HG03139 (cell line): ENCODE data around the gene STARD10.
"Not testable (repeated sequence)": the region's sequence is repeated elsewhere in the genome, so short reads cannot be mapped to it uniquely, and the experiment has no call there.

Experiments
- ATAC-seq: cut with Tn5 transposase; IDR thresholded peaks from one replicate; pipeline ENCODE4 v1.9.1; 2021; ENCODE audit not compliant: unreplicated experiment

STARD10 gene

DNA sequence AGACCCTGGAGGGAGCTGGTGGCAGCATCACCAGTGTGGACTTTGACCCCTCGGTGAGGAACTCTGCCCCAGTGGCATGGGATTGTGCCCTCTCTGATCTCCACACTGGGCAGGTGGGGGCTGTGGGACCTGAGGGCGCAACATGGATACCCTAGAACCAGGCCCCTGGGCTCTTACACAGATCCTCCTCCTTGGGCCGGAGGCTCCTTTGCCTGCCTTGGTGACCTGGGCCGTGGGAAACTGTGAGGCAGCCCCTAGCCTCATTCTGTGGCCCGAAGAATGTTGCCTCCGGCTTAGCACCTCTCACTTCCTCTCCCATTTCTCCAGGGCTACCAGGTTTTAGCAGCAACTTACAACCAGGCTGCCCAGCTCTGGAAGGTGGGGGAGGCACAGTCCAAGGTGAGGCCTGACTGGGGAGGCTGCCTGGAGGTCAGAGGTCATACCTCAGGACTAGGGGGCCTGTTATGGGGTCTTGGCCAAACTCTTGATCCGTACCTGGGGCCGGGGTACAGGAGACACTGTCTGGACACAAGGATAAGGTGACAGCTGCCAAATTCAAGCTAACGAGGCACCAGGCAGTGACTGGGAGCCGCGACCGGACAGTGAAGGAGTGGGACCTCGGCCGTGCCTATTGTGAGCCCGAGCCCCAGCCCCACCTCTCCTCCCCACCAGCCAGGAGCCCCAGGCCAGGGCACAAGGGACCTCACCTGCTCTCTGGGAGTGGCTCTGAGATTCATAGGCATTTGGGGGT lies 32.5 kb upstream of the STARD10 start:
- no peak for ATAC-seq

DNA sequence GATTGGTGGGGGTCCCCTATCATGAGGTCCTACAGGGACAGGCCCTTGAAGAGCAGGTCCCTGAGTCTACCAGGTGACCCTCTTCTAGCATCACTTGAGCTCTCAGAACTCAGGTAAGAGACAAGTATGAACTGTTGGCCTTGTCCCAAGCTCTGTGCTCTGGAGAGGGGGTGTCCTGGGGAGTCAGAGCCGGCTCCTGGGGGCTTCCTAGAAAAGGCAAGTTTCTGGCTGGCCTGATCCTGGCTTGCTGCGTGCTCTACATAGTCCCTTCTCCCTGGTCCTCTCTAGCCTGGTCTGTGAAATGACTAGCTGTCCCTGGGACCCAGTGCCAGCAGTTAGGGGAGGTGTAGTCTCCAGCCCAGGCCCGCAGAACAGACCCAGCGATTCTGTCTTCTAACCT lies 31.8 kb upstream of the STARD10 start:
- no peak for ATAC-seq

DNA sequence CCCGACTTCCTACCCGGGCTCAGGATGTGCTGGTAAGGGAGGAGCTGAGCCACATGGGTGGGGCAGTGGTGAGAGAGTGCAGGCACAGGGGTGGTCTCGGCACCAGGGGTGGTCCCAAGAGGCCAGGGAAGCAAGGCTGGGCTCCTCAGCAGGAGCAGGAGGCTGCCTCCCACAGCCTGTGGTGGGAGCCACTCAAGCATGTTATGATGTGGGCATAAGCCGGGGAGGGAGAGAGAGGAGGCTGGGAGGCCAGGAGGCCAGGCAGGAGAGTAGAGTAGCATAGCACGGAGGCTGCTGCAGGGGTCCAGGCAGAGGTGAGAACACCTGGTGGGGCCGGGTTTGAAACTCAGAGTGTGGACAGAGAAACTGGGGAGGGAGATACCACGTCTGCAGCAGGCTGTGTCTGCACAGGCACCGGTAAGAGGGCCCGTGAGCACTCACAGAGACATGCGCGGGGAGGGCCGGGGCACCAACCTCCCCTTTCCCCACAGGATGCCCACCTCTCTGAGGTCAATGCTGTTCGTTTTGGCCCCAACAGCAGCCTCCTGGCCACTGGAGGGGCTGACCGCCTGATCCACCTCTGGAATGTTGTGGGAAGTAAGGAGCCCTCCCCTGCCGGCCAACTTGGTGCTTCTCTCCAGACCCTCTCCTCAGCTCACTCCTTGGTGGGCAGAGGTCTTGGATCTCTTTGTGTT lies 31.1 kb upstream of the STARD10 start:
- ATAC-seq: no peak

DNA sequence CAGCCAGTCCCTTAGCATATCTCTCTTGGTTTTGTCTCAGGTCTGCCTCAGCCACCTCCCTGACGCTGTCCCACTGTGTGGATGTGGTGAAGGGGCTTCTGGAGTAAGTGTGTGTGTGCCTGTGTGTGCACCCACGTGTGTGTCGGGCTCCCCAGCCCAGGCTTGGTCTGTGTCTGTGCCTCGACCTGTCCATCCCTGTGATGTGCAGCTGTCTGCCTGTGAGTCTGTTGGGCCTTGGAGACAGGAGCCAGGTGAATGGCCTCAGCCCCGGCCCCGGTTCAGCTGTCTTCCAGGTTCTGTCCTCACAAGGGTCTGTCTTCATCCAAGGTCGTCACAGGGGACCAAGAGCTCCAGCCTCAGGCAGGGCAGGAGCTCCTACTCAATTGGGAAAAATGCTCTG lies 30.2 kb upstream of the STARD10 start:
- ATAC-seq: no peak

DNA sequence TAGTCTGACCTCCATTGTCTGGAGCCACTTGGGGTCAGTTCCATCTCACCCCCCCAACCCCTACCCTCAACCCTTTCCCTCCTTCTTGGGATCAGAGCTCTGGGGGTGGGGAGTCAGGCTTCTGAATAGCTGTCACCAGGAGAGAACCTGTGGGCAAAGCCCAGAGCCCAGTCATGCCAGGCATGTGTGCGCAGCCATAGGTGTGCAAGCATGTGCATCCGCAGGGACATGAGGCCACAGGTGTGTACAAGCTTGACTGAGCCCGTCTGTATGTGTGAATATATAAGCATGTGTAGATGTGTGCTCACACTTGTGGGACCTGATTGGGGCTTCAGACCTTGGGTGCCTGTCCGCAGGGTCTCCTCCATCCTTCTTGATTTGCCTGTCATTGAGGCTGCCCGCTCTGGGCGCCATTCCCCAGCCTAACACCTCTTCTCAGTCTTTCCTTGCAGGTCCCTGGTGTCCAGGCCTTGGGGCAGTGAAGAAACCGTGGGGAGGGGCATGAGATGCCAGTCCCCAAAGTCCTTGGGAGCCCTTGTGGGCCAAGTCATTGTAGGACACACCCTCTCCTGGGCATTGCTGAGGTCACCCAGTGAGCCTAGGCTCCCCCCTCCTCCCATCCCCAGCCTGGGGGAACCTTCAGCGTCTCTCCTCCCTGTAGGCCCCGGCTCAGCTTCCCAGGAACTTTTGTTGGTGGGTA lies 29.4 kb upstream of the STARD10 start:
- no peak for ATAC-seq

DNA sequence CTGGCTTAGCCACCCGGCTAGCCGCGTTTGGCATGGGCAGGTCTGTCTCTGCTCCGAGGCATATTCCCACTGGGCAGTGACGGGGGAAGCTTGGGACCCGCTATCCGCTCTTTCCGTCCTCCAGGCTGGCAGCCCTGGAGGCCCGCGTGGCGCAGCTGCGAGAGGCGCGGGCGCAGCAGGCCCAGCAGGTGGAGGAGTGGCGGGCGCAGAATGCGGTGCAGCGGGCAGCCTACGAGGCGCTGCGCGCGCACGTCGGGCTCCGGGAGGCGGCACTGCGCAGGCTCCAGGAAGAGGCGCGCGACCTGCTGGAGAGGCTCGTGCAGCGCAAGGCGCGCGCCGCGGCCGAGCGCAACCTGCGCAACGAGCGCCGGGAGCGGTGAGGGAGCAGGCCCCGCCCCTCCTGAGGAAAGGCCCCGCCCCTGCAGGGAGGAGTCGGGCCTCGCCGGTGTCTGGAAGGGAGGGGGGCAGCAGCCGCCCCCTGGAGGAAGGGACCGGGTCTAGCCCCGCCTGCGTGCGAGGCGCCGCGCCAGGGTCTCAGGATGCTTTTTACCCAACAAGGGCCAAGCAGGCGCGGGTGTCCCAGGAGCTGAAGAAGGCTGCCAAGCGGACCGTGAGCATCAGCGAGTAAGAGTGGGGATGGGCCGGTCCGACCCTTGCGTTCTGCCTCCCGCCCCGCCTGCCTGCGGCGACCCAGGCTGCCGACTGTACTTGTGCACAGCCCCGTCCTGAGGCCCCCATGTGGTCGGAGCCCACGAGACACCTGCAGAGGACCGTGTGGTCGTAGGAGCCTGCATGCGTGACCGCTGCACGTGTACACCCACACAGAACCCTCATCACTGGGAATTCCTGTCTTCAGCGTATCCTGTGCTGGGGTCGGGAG lies 28.3 kb upstream of the STARD10 start:
- peak; percentile 40 for ATAC-seq

DNA sequence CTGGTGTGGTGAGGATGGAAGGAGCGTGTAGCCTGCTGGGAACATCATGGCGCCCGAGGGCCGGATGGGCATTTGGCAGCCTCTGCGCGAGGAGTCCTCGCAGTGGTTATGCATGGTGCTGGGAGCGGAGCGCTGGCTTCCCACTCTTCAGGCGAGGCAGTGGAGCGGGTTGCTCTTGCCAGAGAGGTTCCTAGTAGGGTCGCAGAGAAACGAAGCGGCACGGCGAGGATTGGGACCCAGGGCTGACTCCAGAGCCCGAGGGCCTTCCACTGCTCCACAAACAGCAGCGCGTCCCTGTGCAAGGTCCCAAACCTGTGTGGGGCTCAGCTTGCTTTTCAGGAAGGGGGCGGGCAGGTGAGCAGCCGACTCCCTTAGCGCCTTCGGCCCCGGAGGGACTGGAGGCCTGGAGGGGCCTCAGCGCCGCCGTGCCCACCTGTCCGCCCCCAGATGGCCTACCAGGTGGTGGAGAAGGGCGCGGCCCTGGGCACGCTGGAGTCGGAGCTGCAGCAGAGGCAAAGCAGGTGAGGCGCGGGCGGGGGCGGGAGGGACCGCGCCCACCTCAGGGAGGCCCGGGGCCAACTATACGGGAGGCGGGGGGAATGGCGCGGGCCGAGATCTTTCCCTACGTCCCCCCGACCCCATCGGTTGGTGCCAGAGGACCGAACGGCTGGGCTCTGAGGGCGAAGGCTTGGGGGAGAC lies 27.5 kb upstream of the STARD10 start:
- ATAC-seq: no peak

DNA sequence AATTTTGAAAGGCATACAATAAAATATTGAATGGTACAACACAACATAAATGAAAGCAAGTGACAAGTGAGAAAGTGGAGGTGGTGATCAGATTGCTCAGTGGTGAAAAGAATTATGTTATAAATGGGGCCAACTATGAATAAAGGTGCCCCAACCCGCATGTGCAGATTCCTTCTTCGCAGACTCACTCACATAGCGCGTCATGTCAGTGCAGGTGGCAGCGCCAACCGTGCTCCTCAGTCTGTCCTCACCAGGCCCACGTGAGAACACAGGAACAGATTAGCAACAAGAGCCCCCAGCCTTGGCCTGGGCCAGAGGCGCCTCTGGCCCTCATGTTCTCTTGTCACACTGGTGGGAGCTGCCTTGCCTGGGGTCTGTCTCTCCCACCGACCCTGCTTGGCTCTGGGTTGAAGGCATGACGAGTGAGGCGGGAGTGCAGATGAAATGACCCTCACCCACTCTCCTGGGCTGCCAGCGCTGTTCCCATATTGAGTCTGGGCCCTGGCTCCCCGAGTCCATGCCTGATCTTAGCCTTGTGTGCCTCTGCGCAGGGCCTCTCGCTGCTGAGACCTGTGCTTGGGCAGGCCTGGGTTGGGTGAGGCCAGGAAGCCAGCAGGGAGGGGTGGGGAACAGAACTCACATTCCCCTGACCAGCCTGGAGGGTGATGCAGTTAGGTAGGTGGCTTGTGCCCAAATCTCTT lies 26.7 kb upstream of the STARD10 start:
- no peak for ATAC-seq

DNA sequence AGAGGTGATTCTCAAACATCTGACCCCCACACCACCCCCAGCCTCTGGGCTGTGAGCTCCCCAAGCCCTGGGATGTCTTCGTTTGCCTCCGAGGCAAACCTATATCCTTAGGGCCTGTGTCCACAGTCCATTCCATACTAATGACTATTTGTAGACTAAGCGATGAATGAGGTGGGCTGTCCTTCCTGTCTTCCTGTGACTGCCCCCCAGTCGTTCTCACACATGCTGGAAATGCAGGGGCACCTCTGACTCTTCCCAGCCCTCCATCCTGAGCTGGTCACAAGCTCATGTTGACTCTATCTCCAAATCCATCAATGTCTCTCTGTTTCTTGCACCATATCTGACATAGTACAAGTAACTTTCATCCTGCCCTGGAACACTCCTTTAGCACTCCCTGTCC lies 25.1 kb upstream of the STARD10 start:
- no peak for ATAC-seq

DNA sequence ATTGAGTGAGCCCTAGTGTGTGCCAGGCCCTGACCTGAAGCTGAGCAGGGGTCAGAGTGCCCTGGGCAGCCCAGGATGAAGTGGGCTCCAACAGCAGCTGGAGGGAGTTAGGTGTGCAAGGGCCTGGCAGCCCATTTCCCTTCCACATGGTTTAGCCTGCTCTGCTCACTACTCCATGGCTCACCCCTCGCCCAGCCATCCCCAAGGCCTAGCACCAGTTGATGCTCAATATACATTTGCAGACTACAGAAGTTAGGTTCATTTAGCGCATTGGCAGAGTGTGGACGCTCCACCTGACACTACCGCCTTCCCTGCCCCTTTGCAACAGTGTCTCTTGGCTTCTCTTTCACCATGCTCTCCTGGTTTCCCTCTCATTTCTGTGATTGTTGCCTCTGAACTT lies 24.1 kb upstream of the STARD10 start:
- ATAC-seq: no peak

DNA sequence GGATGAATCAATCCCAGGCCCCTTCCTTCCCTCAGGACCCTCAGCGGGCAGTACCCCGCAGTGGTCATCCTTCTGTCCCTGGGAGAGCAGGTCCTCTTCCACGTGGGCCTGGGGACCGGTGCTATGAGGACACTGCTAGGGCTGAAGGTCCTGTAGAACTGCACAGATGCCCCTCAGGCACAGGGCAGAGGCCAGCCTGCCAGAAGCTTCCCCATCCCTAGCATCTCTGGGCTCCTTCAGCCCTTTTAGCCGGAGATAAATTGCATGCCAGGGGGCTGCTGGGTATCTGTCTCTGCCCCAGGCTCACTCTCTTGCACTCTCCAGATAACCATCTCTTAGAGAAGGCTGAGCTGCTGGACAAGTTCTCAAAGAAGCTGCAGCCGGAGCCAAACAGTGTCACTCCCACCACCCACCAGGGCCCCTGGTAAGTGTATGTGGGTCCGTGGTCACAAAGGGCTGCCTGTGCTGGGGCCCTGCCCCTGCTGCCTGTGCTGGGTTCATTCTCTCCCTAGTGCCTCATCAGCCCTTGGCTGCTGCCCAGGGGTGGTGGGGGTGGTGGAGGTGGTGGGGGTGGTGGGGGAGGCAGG lies 22.6 kb upstream of the STARD10 start:
- ATAC-seq: no peak

DNA sequence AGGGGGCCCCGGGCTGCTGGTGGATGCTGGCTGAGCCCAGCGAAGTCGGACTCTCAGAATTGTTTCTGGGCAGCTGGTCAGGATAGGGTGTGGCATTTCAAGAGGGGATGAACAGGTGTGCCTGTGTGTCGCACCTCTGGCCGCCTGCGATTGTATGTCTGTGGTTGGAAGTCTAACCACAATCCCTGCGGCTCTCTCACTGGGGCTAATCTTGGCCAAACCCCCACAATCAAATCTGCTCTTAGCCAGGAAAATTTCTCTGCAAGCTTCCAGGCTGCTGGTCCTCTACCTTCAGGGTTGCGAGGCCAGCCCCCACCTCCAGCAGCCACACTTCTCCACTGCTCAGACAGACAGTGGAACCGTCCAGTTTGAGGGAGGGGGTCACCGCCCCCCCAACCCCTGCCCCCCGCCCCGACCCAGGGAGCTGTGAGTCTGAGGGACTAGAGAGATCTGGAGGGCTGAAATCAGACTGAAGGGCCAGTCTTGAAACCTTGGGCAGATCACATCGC lies 21.3 kb upstream of the STARD10 start:
- ATAC-seq: no peak

DNA sequence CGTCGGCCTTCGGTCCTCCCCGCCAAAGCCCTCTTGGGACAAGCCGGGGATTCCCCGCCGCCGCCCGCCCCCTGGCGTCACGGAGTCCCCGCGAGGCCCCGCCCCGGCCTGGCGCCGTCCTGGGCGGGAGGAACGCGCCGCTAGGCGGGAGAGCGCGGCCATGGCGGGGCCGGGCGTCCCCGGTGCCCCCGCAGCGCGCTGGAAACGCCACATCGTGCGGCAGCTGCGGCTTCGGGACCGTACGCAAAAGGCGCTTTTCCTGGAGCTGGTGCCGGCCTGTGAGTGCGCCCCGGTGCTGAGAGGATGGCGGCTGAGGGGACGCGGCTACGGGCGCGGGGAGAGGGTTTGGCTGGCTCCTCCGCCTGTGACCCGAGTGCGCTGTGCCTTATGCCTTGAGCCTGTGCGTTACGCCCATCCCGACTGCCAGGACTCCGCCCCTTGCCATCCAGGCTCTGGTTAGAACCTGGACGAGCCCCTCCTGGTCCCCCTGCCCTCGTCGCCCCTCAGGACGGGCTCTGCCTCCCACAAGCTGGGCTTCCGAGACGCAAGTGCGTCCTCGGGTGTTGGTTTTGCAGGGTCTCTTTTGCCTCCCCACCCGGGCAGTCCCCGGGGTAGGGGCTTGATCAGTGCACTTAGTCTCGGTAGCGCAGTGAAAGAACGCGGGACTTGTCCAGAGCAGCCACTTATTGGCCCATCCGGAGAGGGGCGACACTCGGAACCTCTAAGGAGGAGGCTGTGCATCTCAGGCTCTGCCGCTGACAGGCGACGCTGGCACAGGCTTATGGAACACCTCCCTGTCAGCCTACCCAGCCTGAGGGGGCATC lies 20.7 kb upstream of the STARD10 start, which contains the start of gene ATG16L2:
Gene ATG16L2 (plus strand): TSS at position 126 of the 824 bp plus-strand sequence. CDS start 35 bp downstream, at position 161.
- peak; percentile 49 for ATAC-seq

DNA sequence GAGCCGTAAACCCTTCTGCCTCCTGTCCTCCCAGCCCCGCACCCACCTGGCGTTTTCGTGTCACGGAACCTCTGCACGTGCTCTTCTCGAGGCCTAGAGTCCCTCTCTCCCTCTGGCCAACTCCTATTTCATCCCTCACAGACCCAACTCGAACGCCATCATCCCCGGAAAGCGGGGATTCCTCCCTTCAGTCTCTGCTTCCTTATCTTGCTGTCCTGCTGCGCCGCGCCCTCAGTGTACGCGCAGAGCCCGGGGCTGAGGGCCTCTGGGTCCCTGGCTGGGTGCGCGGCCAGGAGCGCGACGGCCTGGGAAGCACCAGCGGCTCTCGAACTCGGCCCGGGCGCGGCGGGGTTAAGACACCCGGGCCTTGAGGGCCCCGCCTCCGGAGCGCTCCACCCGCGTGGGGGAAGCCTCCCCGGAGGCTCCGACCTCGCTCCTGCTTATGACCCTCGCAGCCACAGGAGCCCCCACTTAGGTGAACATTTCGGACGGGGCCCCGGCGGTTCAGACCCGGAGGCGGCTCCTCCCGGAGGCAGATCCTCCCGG lies 20.0 kb upstream of the STARD10 start:
- ATAC-seq: peak; percentile 42

DNA sequence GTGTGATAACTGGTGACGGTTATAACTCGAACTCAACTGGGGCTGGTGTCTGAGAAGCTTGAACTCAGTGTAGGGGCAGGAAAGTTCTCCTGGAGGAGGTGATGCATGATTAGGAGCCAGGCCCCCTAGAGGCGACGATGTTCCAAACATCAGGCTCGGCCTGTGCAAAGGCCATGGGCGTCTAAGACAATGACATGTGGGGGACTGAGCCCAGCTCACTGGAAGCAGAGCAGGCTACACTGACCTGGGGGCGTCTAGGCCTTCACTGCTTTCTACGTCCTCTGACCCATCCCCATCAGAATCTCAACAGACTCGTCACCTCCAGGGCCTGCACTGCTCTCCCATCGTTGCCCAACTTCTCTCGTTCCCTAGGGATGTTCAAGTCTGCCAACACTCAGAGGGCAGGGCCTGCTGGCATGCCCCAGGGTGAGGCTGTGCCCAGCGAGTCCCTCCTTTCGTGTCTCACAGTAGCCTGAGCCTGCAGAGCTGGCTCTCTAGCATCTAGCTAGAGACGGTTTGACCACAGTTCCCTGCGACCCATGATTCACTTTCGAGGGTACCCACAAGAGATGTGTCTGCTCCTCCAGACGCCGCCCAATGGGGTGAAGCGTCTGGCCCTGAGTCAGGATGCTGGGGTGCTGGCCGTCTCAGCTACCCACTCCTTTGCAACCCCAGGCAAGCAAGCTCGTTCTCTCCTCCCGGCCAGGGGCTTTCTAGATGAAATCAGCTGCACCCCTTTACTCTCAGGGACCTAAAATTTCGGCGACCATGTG lies 19.3 kb upstream of the STARD10 start:
- ATAC-seq: no peak

DNA sequence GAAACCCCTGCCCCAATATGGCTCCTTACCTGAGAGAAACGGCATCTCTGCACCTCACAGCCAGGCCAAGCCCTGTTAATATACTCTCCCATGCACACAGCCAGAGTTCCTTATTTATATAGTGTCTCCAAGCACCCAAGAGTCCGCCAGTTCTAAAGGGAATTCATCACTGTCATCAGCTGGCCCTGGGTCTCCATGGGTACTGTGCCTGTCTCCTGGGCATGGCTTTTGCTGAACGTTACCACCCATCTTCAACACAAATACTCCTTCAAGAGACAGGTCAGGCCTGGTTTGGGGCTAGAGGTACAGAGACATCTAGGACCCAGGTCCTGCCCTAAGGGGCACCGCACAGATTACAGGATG lies 18.7 kb upstream of the STARD10 start:
- no peak for ATAC-seq

DNA sequence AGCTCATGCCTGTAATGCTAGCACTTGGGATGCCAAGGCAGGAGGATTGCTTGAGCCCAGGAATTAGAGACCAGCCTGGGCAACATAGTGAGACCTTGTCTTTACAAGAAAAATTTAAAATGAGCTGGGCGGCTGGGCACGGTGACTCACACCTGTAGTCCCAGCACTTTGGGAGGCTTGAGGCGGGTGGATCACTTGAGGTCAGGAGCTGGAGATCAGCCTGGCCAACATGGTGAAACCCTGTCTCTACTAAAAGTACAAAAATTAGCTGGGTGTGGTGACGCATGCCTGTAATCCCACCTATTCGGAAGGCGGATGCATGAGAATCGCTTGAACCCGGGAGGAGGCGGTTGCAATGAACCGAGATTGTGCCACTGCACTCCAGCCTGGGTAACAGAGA lies 17.8 kb upstream of the STARD10 start:
- not testable (repeated sequence) for ATAC-seq
